GM23338 (cell line): Measurements from ENCODE around the gene CNTNAP2. TPM values are rescaled to one million over a fixed set of nuclear protein-coding genes. Genes with fewer than 3 reads are reported as not detected.

Source experiments
- ATAC-seq: fragments of 200-7000 bp; cut with Tn5 transposase; 3 replicates; pipeline ENCODE4 v1.9.1; 2020
- DNase-seq: peaks from one replicate; pipeline ENCODE4 v3.0.0-alpha.2; 2015; ENCODE audit warnings: low spot score
- H2AFZ ChIP-seq: fragments of 200-600 bp; sonication (generic); 2 replicates; pipeline ENCODE4 v1.8.0; 2016; ENCODE audit warnings: antibody characterized with exemption, mild to moderate bottlenecking, moderate library complexity
- H3F3A ChIP-seq: fragments of 200-600 bp; sonication (generic); replicated peaks from 2 replicates; pipeline ENCODE4 v1.8.0; 2017; ENCODE audit warnings: antibody characterized with exemption, mixed run types, low read depth
- H3K27ac ChIP-seq: fragments of 200-600 bp; sonication (generic); 2 replicates; pipeline ENCODE4 v1.6.1; 2016; ENCODE audit warnings: low read depth
- H3K27me3 ChIP-seq: fragments of 200-600 bp; sonication (generic); 2 replicates; pipeline ENCODE4 v1.8.0; 2016; ENCODE audit warnings: mild to moderate bottlenecking, mixed run types, moderate library complexity; ENCODE audit not compliant: insufficient read depth
- H3K36me3 ChIP-seq: fragments of 200-600 bp; sonication (generic); 2 replicates; pipeline ENCODE4 v1.8.0; 2016; ENCODE audit warnings: mild to moderate bottlenecking; ENCODE audit not compliant: insufficient read depth
- H3K4me1 ChIP-seq: fragments of 200-600 bp; sonication (generic); 2 replicates; pipeline ENCODE4 v1.8.0; 2016; ENCODE audit warnings: mild to moderate bottlenecking, moderate library complexity; ENCODE audit not compliant: insufficient read depth
- H3K4me2 ChIP-seq: fragments of 200-600 bp; sonication (generic); 2 replicates; pipeline ENCODE4 v1.7.1; 2017; ENCODE audit warnings: mixed run types
- H3K4me3 ChIP-seq: fragments of 200-600 bp; sonication (generic); 2 replicates; pipeline ENCODE4 v1.6.1; 2016; ENCODE audit warnings: mixed run types
- H3K79me2 ChIP-seq: fragments of 200-600 bp; sonication (generic); replicated peaks from 2 replicates; pipeline ENCODE4 v1.8.0; 2017; ENCODE audit warnings: mild to moderate bottlenecking; ENCODE audit not compliant: insufficient read depth
- H3K9me2 ChIP-seq: fragments of 200-600 bp; sonication (generic); 2 replicates; pipeline ENCODE4 v1.8.0; 2017; ENCODE audit not compliant: insufficient read depth
- H4K20me1 ChIP-seq: fragments of 200-600 bp; sonication (generic); replicated peaks from 2 replicates; pipeline ENCODE4 v1.8.0; 2017; ENCODE audit warnings: mild to moderate bottlenecking; ENCODE audit not compliant: insufficient read depth
- H3K27ac Mint-ChIP-seq: 2 replicates; pipeline ENCODE4 v1.8.0; 2020; ENCODE audit warnings: inconsistent platforms, mild to moderate bottlenecking, moderate library complexity, mixed read lengths
- H3K27me3 Mint-ChIP-seq: 3 replicates; pipeline ENCODE4 v1.8.0; 2022; ENCODE audit warnings: low read depth, mild to moderate bottlenecking, moderate library complexity, mixed read lengths, inconsistent platforms; ENCODE audit not compliant: insufficient read depth, poor library complexity
- H3K36me3 Mint-ChIP-seq: 3 replicates; pipeline ENCODE4 v1.8.0; 2021; ENCODE audit warnings: low read depth, mild to moderate bottlenecking, inconsistent platforms, moderate library complexity, mixed read lengths
- H3K4me1 Mint-ChIP-seq: 3 replicates; pipeline ENCODE4 v1.8.0; 2020; ENCODE audit warnings: mild to moderate bottlenecking, inconsistent platforms, mixed read lengths
- H3K4me3 Mint-ChIP-seq: 3 replicates; pipeline ENCODE4 v1.8.0; 2021; ENCODE audit warnings: moderate library complexity, mild to moderate bottlenecking, inconsistent platforms, mixed read lengths
- H3K9me3 Mint-ChIP-seq: 3 replicates; pipeline ENCODE4 v1.8.0; 2020; ENCODE audit warnings: moderate library complexity, mild to moderate bottlenecking, inconsistent platforms, mixed read lengths
- CTCF ChIP-seq, 2 experiments: fragments of 200-600 bp in 1 of 2; sonication (generic) in 1 of 2; conservative IDR thresholded peaks; 2 replicates each; pipeline versions ENCODE4 v1.5.1 to v1.6.1; 2016 to 2017; ENCODE audit warnings: antibody characterized with exemption in 2 of 2, low read depth in 2 of 2, mild to moderate bottlenecking in 2 of 2, moderate library complexity in 1 of 2
- EZH2 ChIP-seq: fragments of 200-600 bp; sonication (generic); IDR thresholded peaks from one replicate; pipeline ENCODE4 v1.8.0; 2017; ENCODE audit warnings: antibody characterized with exemption, mild to moderate bottlenecking, low read depth; ENCODE audit not compliant: unreplicated experiment
- EZH2phosphoT487 ChIP-seq: fragments of 200-600 bp; sonication (generic); IDR thresholded peaks from one replicate; pipeline ENCODE4 v1.8.1; 2018; ENCODE audit warnings: antibody characterized with exemption; ENCODE audit not compliant: unreplicated experiment
- JUNB ChIP-seq: IDR thresholded peaks from one replicate; pipeline ENCODE4 v1.6.1; 2016; ENCODE audit warnings: antibody characterized with exemption; ENCODE audit not compliant: unreplicated experiment
- NANOG ChIP-seq: IDR thresholded peaks from 2 replicates; pipeline ENCODE4 v1.6.1; 2016; ENCODE audit warnings: antibody characterized with exemption, borderline replicate concordance
- POLR2AphosphoS5 ChIP-seq: IDR thresholded peaks from 2 replicates; pipeline ENCODE4 v1.6.1; 2016; ENCODE audit warnings: antibody characterized with exemption, low read depth
- REST ChIP-seq: IDR thresholded peaks from one replicate; pipeline ENCODE4 v1.6.1; 2018; ENCODE audit warnings: antibody characterized with exemption; ENCODE audit not compliant: unreplicated experiment
- STAT1 ChIP-seq: IDR thresholded peaks from one replicate; pipeline ENCODE4 v1.6.1; 2016; ENCODE audit warnings: antibody characterized with exemption; ENCODE audit not compliant: unreplicated experiment
- polyA plus RNA-seq: library from polyadenylated mRNA; unstranded; fragments of >200 nt; fragmentation: Nextera tagmentation; extraction: Ambion mirVana; gene quantifications from 2 replicates; pipeline ENCODE4 v1.2.1, GENCODE V29; 2016
- total RNA-seq: library from RNA; depleted of rRNA; stranded (reverse); fragments of >200 nt; shearing (Covaris generic); gene quantifications from 2 replicates; pipeline ENCODE4 v1.2.3, GENCODE V29; 2014

The CNTNAP2 gene
- total and polyA plus RNA-seq, 2 experiments from 2014 or later: 38.2 to 61.3 TPM

GRCh38 chr7:146960773-146961391 is 844.3 kb downstream of the CNTNAP2 start:
- no peaks in the 10 kb centered on the region for H4K20me1 ChIP-seq
- ATAC-seq (peak; percentile 97), DNase-seq (peak; percentile 29)
- H3K9me2 ChIP-seq: no peaks in the 10 kb centered on the region
- H3K27ac ChIP-seq: no peak overlapping the region
- no peaks in the 10 kb centered on the region for H3K36me3 ChIP-seq
- H2AFZ ChIP-seq: no peak overlapping the region
- H3K79me2 ChIP-seq: no peaks in the 10 kb centered on the region
- no peaks in the 10 kb centered on the region for H3K4me1 ChIP-seq
- no peak for TF ChIP-seq POLR2AphosphoS5
- peak; percentile 38 to 59; a peak in 3 of 4 replicates for TF ChIP-seq CTCF (conservative IDR thresholded peaks at IDR 0.05; ENCODE audit: low read depth in 2 of 2)
- no peaks in the 10 kb centered on the region for H3K27me3 Mint-ChIP-seq
- no peaks in the 10 kb centered on the region for H3F3A ChIP-seq
- peaks cover 3% of the 10 kb centered on the region; the same call in 2 of the 3 replicates for H3K4me1 Mint-ChIP-seq
- no peak overlapping the region for H3K4me3 Mint-ChIP-seq
- no peak overlapping the region for H3K4me2 ChIP-seq
- peaks cover 8% of the 10 kb centered on the region; the same call in 2 of the 3 replicates for H3K9me3 Mint-ChIP-seq
- no peak overlapping the region for H3K4me3 ChIP-seq
- no peak overlapping the region for H3K27ac Mint-ChIP-seq
- no peaks in the 10 kb centered on the region for H3K36me3 Mint-ChIP-seq
- no peaks in the 10 kb centered on the region for H3K27me3 ChIP-seq

GRCh38 chr7:146961617-146962016 is 845.0 kb downstream of the CNTNAP2 start:
- Histone ChIP-seq H2AFZ (no peak overlapping the region), H3F3A (no peaks in the 10 kb centered on the region), H3K36me3 (no peaks in the 10 kb centered on the region), H3K27ac (no peak overlapping the region), H3K4me1 (no peaks in the 10 kb centered on the region), H3K4me2 (no peak overlapping the region), H3K27me3 (no peaks in the 10 kb centered on the region), H4K20me1 (no peaks in the 10 kb centered on the region), H3K79me2 (no peaks in the 10 kb centered on the region), H3K9me2 (no peaks in the 10 kb centered on the region), H3K4me3 (no peak overlapping the region)
- H3K36me3 Mint-ChIP-seq: no peaks in the 10 kb centered on the region
- H3K9me3 Mint-ChIP-seq: peaks cover 8% of the 10 kb centered on the region; the same call in 2 of the 3 replicates
- no peak overlapping the region for H3K4me3 Mint-ChIP-seq
- ATAC-seq: no peak; the same call in 2 of the 3 replicates
- H3K27me3 Mint-ChIP-seq: no peaks in the 10 kb centered on the region
- H3K4me1 Mint-ChIP-seq: peaks cover 3% of the 10 kb centered on the region; the same call in 2 of the 3 replicates
- no peak overlapping the region for H3K27ac Mint-ChIP-seq
- no peak for DNase-seq
- TF ChIP-seq CTCF (conservative IDR thresholded peaks at IDR 0.05; ENCODE audit: low read depth in 2 of 2) (no peak), EZH2phosphoT487 (no peak), REST (no peak), STAT1 (no peak), NANOG (no peak), POLR2AphosphoS5 (no peak), JUNB (no peak), EZH2 (no peak)
